Measurements from ENCODE around the gene CAV2.
"Not testable (repeated sequence)": the region's sequence is repeated elsewhere in the genome, so short reads cannot be mapped to it uniquely, and the experiment has no call there.

Gene CAV2, protein sequence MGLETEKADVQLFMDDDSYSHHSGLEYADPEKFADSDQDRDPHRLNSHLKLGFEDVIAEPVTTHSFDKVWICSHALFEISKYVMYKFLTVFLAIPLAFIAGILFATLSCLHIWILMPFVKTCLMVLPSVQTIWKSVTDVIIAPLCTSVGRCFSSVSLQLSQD

DNA sequence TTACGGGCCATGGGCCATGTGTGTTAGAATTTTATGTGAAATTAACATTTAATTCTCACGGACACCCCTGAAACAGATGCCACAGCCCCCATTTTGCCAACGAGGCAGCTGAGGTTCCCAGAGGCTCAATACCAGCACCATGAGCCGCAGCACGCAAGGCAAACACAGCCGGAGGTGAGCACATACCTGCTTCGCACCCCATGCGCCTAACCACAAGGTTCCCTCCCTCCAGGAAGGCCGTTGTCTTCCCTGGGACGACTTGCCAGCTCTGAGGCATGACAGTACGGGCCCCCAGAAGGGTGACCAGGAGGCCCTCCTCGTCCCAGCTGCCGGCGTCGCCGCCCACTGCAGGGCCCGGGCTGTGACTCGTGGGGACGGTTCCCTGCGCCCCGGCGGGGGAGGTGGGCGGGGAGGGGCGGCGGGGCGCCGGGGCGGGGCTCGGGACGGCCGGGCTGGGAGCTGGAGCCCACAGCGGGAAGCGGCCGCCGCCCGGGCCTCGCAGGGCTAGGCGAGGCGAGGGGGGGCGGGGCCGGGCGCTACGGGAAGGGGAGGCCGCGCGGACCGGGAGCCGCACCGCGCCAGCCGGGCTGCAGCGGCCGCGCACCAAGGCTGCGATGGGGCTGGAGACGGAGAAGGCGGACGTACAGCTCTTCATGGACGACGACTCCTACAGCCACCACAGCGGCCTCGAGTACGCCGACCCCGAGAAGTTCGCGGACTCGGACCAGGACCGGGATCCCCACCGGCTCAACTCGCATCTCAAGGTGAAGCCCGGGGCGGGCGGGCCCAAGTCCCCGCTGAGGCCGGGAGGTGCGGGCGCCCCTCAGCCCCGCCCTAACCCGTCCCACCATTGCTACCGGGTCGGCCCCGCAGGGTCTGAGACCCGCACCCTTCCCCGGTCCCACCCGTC lies at the start of gene CAV2:
Gene CAV2, plus strand, starts transcription at position 571 of the 910 bp plus-strand sequence. Its CDS starts 44 bp downstream, at position 615.
- DNase-seq (ENCODE audit: low read depth), result no peak

- DNase-seq (ENCODE audit: low read depth), result no peak
Measured at GRCh38 chr7:116449950-116450349, 49.6 kb upstream of the CAV2 start.

DNA sequence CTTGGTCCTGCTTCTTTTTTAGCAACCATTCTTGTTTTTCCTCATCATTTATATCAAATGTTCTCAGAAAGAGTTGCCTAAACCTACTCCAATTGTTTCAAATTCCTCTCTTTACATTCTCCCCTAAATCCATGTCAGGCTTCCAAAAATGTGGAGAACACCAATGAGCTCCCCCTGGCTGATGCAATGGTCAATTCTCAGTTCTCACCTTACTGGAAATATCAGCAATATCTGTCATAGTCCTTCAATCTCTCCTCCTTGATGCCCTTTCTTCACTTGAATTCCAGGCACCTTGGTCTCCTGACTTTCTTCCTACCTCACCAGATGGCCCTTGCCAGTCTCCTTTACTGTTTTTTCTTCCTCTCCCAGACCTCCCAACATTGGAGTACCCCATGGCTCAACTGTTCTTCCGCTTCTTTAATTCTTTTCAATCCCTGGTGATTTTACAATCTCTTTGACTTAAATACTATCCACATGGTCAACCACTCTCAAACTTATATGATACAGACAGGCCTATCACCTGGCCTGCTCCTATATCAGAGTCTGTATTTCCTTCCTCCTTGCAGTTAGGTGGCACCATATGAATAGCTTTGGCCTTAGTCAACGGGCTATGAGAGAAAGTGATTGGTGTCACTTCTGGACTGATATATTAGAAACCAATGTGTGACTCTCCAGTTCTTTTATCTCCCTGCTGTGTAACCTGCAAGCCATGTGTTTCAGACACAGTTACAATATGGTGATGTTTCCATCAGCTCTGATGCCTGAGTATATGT lies 47.4 kb upstream of the CAV2 start:
- no peak for DNase-seq (ENCODE audit: low read depth)

DNA sequence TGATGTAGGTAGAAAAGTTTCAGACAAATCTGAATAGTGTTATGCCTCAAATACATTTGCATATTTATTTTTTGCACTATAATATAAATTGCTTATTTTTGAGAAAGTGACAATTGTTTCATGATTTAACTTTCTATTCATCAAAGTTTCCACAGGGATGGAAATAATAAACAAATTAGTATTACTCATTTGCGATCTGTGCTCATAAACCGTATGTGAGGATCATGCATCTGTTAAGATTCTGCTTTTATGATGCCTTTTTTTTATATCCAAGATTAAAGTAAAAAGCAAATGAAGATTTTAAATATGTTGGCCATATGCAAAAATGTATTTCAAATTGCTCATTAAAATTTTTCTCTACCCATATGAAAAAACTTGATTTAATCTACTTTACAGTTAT lies 45.2 kb upstream of the CAV2 start:
- no peak for DNase-seq (ENCODE audit: low read depth)

DNA sequence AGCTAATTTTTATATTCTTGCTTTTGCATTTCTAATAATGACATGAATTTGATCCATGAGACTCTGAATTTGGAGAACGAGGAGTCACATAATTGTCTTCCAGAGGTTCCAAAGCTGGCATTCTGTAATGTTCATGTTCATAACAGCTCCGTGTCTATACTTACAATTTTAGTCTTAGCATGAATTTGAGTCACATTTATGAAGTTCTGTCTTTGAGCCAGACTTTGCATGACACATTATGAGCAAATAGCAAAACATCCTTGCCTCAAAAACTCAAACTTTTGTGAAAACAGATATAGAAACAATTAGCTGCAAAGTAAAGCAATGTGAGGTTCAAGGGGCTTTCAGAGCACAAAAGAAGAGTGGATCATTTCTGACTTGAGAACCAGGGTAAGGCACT lies 44.5 kb upstream of the CAV2 start:
- DNase-seq (ENCODE audit: low read depth), result no peak

DNA sequence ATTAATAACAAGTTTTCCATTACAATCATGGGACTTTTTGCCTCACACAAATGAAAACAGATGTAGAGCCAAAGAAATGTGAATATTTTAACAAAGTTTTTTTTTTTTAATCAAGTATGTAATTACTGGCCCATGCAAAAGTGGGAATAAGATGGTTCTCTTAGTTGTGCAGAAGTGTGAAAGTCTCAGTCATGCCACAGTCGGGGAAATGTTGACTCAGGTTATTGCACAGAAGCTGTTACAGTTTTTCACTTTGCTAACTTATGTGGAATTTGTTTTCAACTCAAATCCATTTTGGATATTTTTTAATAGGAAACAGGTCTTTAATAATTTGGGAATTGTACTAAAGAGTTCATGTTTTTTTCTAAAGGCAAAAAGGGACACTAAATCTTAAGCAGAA lies 44.0 kb upstream of the CAV2 start:
- DNase-seq (ENCODE audit: low read depth), result no peak

- no peak for DNase-seq (ENCODE audit: low read depth)
Measured at GRCh38 chr7:116461500-116461899, 38.0 kb upstream of the CAV2 start.

- no peak for DNase-seq (ENCODE audit: low read depth)
Measured at GRCh38 chr7:116463956-116464355, 35.6 kb upstream of the CAV2 start.

GRCh38 chr7:116464375-116464774 lies 35.2 kb upstream of the CAV2 start:
- DNase-seq (ENCODE audit: low read depth), result no peak

DNA sequence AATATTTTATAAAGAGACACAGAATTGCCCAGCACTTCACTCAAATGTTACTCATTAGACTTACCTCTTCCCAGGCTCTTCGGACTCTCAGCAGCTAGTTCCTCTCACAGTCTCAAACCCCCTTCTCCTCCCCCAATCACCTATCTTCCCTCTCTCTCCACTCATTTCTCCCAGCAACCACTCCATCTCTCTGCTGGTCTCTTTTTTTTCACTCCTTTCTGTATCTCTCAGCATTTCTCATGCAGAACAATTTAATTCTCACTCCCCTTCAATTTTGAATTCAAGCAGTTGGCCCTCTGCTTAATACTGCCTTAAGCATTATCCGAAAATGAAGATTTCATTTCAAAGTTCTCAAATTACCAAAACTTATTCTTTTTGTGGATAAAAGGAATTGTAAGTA lies 34.4 kb upstream of the CAV2 start:
- no peak for DNase-seq (ENCODE audit: low read depth)

GRCh38 chr7:116468534-116468933 lies 31.0 kb upstream of the CAV2 start:
- no peak for DNase-seq (ENCODE audit: low read depth)

GRCh38 chr7:116477625-116478024 lies 21.9 kb upstream of the CAV2 start:
- DNase-seq (ENCODE audit: low read depth), result no peak

GRCh38 chr7:116478834-116479233 lies 20.7 kb upstream of the CAV2 start:
- DNase-seq (ENCODE audit: low read depth), result no peak

- no peak for DNase-seq (ENCODE audit: low read depth)
Measured at GRCh38 chr7:116483271-116483942, 16.1 kb upstream of the CAV2 start.

DNA sequence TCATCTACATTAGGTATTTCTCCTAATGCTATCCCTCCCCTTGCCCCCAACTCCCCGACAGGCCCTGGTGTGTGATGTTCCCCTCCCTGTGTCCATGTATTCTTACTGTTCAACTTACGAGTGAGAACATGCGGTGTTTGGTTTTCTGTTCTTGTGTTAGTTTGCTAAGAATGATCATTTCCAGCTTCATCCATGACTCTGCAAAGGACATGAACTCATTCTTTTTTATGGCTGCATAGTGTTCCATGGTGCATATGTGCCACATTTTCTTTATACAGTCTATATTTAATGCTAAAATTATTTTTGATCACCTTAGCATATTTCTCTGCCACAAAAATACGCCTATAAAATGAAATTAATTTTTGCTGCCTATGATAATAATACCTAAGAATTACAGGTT lies 15.1 kb upstream of the CAV2 start:
- DNase-seq (ENCODE audit: low read depth), result not testable (repeated sequence)

- no peak for DNase-seq (ENCODE audit: low read depth)
Measured at GRCh38 chr7:116487907-116488521, 11.5 kb upstream of the CAV2 start.

DNA sequence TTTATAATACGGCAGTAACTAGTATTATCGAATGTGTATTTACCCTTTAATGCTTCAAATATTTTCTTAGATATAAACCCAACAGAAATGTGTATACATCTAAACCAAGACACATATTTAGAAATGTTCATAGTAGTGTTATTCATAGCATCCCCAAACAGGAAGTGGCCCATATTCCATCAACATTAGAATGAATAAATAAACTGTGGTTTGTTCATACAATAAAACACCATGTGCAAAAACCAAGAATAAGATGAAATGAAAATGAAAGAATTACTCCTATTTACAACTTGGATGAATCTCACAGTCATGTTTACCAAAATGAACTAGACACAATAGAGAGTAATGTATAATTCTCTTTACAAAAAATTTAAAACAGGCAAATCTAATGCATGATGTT lies 9.2 kb upstream of the CAV2 start:
- DNase-seq (ENCODE audit: low read depth), result no peak

DNA sequence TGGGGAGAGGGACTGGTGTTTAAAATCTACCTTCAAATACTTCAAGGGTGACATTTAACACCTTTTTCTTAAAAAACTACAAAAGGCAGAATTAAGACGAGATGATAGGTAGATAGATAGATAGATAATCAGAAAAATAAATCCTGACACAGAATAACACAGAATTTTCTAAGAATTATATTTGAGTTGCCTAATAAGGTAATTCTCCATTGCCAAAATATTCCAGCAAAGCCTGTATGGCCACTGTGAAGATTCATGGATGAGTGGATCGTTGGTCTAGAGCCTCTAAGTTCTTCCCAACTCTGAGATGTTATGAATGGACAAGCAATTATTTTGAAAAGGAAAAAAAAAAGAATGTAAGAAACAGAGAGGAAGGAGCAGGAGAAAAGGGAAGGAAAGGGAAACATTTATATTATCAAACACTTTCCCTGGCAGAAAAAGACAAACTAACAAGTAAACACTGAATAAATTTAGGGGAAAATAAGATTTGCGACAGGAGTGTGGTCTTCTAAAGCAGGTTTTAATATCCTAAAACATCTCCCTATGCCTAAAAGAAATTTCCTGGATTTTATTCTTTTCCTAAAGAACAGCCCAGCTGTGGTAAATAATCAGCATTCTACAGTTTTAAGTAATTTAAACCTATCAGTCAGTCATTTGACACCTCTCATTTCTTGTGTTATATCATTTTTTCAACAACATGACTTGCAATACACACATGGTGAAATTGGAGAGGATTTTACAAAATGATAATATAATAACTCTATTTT lies 7.5 kb upstream of the CAV2 start:
- DNase-seq (ENCODE audit: low read depth), result no peak

DNA sequence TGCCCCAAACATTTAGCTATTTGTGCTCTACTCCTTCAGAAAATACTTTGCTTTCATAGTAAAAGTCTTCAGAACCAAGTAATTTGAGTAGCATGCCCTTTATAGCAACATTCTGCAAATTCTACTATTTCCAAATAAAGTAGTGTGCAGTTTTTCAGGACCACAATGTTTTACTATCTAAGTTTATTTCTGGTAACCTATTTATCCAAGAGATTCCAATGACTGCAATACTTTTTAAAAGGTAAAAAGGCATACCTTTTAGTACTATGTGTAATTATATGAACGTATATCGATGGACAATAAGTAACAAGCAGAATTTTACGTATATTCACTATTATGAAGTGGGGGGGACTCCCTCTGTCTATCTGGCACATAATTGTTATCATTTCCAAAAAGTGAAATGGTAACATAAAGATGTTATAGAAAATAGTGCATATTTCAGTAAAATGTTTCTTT lies 6.9 kb upstream of the CAV2 start:
- DNase-seq (ENCODE audit: low read depth), result no peak

GRCh38 chr7:116493449-116493848 lies 6.1 kb upstream of the CAV2 start:
- no peak for DNase-seq (ENCODE audit: low read depth)

DNA sequence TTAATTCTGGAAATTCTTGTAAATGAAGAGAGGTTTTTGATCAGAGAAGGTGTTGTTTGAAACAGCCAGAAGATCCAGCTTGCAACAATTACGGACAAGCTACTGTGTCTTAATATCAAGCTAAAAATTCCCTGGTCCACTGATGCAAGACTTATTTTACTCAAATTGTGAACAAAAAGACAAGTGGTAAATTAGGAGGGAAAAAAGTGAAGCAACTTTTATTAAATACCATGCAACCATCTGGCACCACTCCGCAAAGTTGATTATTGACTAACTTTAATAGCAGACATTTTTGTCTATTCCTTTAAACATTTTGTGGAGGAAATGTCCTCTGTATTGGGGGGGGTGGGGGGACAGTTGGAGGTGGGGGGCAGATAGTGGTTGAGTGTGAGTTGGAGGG lies 5.1 kb upstream of the CAV2 start:
- DNase-seq (ENCODE audit: low read depth), result no peak

All from activated T-cell treated with anti-CD3 and anti-CD28 coated beads for 24 hours (primary cell).